Right hindlimb (tissue), 1 donor: ENCODE data around the gene MPHOSPH10.
"Not testable (repeated sequence)": the region's sequence is repeated elsewhere in the genome, so short reads cannot be mapped to it uniquely, and the experiment has no call there.

Experiments used
- DNase-seq: peaks from one replicate; pipeline ENCODE4 v3.0.0-alpha.2; 2018

The MPHOSPH10 gene

DNA sequence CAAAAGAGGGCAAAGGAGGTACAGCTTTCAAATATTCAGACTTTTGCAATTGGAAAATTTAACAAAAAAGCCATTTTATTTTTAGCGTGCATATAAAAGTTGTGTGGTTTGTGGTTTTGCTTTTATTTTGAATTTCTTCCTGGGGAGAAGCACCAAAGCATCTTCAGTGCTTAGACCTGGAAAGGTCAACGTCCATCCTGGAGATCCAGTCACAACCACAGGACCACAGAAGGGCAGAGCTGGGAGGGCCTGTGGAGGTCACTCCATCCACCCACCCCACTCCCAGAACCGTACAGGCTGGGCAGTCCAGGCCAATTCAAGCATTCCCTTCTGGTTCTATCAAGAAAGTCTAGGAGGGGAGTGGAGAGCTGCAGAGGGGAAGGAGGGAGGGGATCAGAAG is 43.8 kb downstream of the MPHOSPH10 start:
- DNase-seq, result no peak

DNA sequence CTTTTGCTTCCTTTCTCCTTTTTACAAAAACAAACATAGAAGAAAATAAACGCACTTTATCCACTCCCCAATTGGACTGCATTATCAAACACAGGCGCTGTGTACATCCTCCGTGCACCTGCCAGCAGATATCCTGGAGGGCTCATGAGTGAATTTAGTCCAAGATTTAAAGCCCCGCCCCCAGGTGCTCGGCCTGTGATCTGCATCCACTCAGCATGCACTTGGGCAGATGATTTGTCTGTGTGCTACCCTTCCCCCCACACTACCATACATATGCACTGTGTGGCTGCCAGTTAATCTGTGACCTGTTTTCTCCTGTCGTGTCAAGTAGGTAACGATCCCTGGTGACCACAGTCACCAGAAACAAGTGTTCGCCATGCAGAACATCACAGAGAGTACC is 48.4 kb downstream of the MPHOSPH10 start:
- DNase-seq, result not testable (repeated sequence)

DNA sequence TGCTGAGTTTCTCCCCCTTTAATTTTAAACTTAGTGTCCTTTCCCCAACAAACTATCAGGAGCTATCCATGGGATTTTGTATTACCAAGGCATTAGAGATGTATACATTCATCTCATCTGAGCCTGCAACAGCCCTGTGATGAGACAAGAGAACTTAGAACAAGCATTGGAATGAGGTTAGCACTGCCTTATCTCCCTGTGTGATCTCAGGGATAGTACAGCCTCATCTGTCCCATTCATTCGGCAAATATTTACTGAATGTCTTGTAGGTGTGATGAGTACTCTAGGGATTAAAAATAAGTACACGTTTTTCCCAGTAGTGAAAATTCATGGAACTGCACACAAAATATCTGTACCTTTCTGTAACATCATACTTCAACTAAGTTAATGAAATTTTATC is 50.9 kb downstream of the MPHOSPH10 start:
- DNase-seq, result no peak

DNA sequence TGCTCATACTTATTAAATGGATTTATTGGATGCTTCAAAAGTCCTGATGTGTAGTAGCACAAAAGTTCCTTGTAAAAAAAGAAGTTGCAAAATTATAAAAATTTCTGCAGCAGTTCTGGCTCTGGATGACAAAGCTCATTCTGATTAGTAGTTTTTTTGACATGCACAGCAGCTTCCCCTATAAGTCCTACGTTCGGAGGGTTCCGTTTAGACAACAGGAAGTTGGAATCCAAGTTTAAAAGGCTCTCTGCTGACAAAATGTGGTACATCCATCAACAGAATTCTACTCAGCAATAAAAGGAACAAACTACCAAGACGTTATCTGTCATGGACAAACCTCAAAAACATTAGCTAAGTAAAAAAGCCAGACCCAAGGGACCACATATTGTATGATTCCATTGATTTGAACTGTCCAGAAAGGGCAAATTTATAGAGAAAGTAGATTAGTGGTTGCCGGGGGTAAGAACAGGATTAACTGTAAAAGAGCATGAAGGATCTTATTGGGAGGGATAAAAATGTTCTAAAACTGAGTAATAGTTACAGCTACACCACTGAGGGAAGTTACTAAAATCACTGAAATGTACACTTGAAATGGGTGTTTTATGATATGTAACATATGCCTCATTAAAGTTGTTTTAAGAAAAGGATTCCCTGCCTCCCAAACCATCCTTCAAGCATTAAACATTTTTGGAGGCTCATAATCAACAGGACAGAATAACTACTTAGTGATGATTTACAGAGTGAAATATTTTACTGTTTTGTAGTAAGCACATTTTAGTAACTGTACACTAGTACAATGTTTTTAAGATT is 53.1 kb downstream of the MPHOSPH10 start:
- DNase-seq, result not testable (repeated sequence)

DNA sequence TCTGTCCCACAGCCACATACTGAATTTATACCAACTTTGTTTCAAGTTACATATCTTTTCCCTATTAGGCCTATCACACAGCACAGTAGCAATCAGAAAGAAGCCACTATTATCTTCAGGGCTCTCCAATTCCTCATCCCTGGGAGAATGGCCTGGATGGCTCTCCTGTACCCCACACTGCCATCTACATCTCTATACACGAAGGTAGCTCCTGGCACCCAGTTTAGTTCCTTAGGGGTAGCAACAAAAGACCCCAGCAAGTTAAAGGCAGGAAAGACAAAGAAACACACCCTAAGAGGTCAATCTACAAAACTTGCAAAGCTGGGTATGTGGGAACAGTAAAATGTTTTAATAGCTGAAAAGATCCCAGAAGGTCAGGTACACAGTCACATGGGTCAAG is 56.5 kb downstream of the MPHOSPH10 start:
- DNase-seq, result no peak

DNA sequence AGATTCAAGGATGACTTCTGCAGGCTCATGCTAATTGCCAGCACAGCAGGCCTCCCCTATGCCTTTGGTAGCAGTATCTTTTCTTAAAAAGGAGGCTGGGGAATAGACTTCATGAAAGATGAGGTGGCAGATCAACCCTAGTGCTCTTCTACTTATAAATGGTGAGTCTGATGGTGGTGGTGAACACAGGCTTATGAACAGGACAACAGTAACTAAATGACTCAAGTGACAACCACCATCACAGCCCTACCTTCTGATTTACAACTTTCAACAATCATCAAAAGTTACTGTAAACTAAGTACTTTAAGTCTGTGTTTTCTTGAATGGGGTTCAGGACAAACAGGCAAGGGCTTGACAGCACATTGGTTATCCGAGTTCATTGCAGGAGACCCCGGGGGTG is 57.2 kb downstream of the MPHOSPH10 start:
- no peak for DNase-seq

DNA sequence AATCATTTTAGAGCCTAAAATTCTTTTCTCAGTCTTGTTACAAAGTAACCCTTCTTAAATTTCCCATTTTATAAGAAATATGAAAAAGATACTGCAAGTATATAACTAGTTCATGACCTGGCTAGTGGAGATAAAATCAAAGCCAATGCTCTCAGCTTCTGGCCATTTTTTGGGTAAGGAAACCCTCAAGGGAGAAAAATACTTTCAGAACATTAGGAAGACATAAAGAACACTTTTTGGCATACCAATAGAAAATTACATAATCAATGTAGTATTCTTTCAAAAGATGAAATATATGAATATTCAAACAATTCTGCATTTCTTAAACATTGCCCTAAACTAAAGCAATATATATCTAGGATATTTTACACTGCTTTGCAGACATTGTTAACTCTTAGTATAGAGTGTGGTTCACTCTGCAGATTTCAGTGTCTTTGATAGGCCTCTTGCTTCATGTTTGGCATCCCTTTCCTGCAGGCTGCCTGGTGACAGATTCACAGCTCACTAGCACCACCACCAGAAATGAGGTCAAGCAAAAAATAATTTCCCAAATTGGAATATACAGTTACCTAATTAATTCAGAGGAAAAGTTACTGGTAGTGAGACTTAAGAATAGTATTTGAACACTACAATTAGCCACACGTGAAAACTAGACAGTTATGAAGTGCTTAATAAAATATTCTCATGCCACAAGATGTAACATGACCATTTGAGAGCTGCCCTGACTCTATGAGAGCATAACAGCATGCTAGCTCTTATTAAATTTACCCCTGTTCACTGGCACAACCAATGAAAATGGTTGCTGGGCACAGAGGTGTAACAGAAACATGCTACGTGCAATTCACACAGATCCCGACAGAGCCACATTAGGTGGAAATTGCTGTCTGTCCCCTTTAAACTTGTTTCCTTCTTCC is 60.5 kb downstream of the MPHOSPH10 start:
- no peak for DNase-seq

DNA sequence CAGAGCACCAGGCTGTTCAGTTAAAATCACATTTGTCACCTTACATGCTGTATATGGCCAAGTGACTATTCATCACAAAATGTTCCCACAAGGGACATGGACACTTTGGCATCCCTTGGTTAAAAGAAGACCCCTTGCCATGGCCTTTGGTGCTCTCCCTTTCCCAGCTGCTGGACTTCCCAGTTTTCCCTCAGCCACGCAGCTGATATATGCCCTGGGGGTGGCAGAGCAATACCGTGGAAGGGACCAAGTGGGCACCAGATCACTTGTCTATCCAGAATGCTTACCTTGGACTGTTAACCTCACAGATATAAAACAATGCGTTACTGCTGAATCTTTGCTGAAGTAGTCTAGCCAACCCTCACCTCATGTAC is 61.1 kb downstream of the MPHOSPH10 start:
- no peak for DNase-seq
